Measurements from ENCODE around the gene TAGLN2. TPM values are rescaled to one million over a fixed set of nuclear protein-coding genes. Genes with fewer than 3 reads are reported as not detected.

Gene TAGLN2
- total and polyA plus RNA-seq, 2 experiments from 2014 or later: 122 to 292 TPM

GRCh38 chr1:159869607-159870006 is 55.7 kb downstream of the TAGLN2 start:
- Histone ChIP-seq H3K9me2 (replicated peaks; ENCODE audit: insufficient read depth) (no peaks in the 10 kb centered on the region), H3K9me3 (ENCODE audit: low read depth) (no peaks in the 10 kb centered on the region), H3K79me2 (no peaks in the 10 kb centered on the region), H3K4me1 (ENCODE audit: insufficient read depth) (peaks cover 9% of the 10 kb centered on the region), H3K4me2 (no peak overlapping the region), H2AFZ (no peak overlapping the region), H3K27ac (no peak overlapping the region), H3K27me3 (no peaks in the 10 kb centered on the region), H3K36me3 (replicated peaks; ENCODE audit: insufficient read depth, low read depth) (no peaks in the 10 kb centered on the region), H3K4me3 (no peak overlapping the region), H4K20me1 (ENCODE audit: insufficient read depth, poor library complexity, severe bottlenecking) (no peaks in the 10 kb centered on the region)
- WGBS (ENCODE audit: low lambda C conversion rate, missing lambda C conversion rate): 83% methylated on average over 1 of the region's 1 CpG
- no peak for DNase-seq (ENCODE audit: low spot score)
- TF ChIP-seq EZH2 (IDR thresholded peaks at IDR 0.05; ENCODE audit: borderline replicate concordance): no peak
- no peak for TF ChIP-seq EZH2phosphoT487 (IDR thresholded peaks at IDR 0.05; ENCODE audit: low read depth, severe bottlenecking, unreplicated experiment)
- no peak for TF ChIP-seq CTCF (IDR thresholded peaks at IDR 0.05; ENCODE audit: poor library complexity)

- Histone ChIP-seq H3K9me2 (replicated peaks; ENCODE audit: insufficient read depth) (no peaks in the 10 kb centered on the region), H3K4me3 (no peak overlapping the region), H2AFZ (no peak overlapping the region), H3K27ac (no peak overlapping the region), H3K36me3 (replicated peaks; ENCODE audit: insufficient read depth, low read depth) (no peaks in the 10 kb centered on the region), H4K20me1 (ENCODE audit: insufficient read depth, poor library complexity, severe bottlenecking) (no peaks in the 10 kb centered on the region), H3K4me2 (no peak overlapping the region), H3K79me2 (no peaks in the 10 kb centered on the region), H3K9me3 (ENCODE audit: low read depth) (no peaks in the 10 kb centered on the region), H3K27me3 (no peaks in the 10 kb centered on the region), H3K4me1 (ENCODE audit: insufficient read depth) (peaks cover 9% of the 10 kb centered on the region)
- no peak for DNase-seq (ENCODE audit: low spot score)
- TF ChIP-seq CTCF (IDR thresholded peaks at IDR 0.05; ENCODE audit: poor library complexity) (no peak), EZH2 (IDR thresholded peaks at IDR 0.05; ENCODE audit: borderline replicate concordance) (no peak), EZH2phosphoT487 (IDR thresholded peaks at IDR 0.05; ENCODE audit: low read depth, severe bottlenecking, unreplicated experiment) (no peak)
- WGBS (ENCODE audit: low lambda C conversion rate, missing lambda C conversion rate): 37% methylated on average over 4 of the region's 4 CpGs
These were observed 56.1 kb downstream of the TAGLN2 start for GRCh38 chr1:159869173-159869572.

GRCh38 chr1:159868766-159869165 is 56.5 kb downstream of the TAGLN2 start:
- Histone ChIP-seq H3K27me3 (no peaks in the 10 kb centered on the region), H3K36me3 (replicated peaks; ENCODE audit: insufficient read depth, low read depth) (no peaks in the 10 kb centered on the region), H3K9me3 (ENCODE audit: low read depth) (no peaks in the 10 kb centered on the region), H3K9me2 (replicated peaks; ENCODE audit: insufficient read depth) (no peaks in the 10 kb centered on the region), H2AFZ (no peak overlapping the region), H3K27ac (no peak overlapping the region), H3K4me2 (no peak overlapping the region), H3K4me3 (no peak overlapping the region), H3K79me2 (no peaks in the 10 kb centered on the region), H3K4me1 (ENCODE audit: insufficient read depth) (peaks cover 9% of the 10 kb centered on the region), H4K20me1 (ENCODE audit: insufficient read depth, poor library complexity, severe bottlenecking) (no peaks in the 10 kb centered on the region)
- WGBS (ENCODE audit: low lambda C conversion rate, missing lambda C conversion rate): 45% methylated on average over 2 of the region's 3 CpGs
- no peak for TF ChIP-seq CTCF (IDR thresholded peaks at IDR 0.05; ENCODE audit: poor library complexity)
- TF ChIP-seq EZH2phosphoT487 (IDR thresholded peaks at IDR 0.05; ENCODE audit: low read depth, severe bottlenecking, unreplicated experiment): no peak
- no peak for TF ChIP-seq EZH2 (IDR thresholded peaks at IDR 0.05; ENCODE audit: borderline replicate concordance)
- DNase-seq (ENCODE audit: low spot score): no peak

Small RNAs within 50 kb of the gene (microRNA-seq; reads per million reads assigned to microRNA genes)
- not detected for gene MIR4259

Small RNAs within 50 kb of the gene (small RNA-seq; reads per million reads assigned to genes)
- not detected for gene MIR4259

Other genes with a start within 250 kb of the TAGLN2 start
- not detected in 2 replicates for gene CRP, start 210.9 kb downstream of the TAGLN2 start, total RNA-seq
- not detected in 2 replicates for gene CRP, start 210.9 kb downstream of the TAGLN2 start, polyA plus RNA-seq
- gene DUSP23, start 144.5 kb downstream of the TAGLN2 start, total RNA-seq: 17.2 and 22.8 TPM in 2 replicates
- gene DUSP23, start 144.5 kb downstream of the TAGLN2 start, polyA plus RNA-seq: 39.5 and 44.6 TPM in 2 replicates
- gene FCRL6, start 123.1 kb downstream of the TAGLN2 start, total RNA-seq: not detected in 2 replicates
- gene FCRL6, start 123.1 kb downstream of the TAGLN2 start, polyA plus RNA-seq: not detected in 2 replicates
- gene SLAMF8, start 98.6 kb downstream of the TAGLN2 start, total RNA-seq: 0.52 and 0.57 TPM in 2 replicates
- gene SLAMF8, start 98.6 kb downstream of the TAGLN2 start, polyA plus RNA-seq: 0.47 and 0.74 TPM in 2 replicates
- gene VSIG8, start 62.9 kb downstream of the TAGLN2 start, total RNA-seq: 0.33 TPM in 1 of 2 replicates, not detected in the other
- gene VSIG8, start 62.9 kb downstream of the TAGLN2 start, polyA plus RNA-seq: 0.13 and 0.38 TPM in 2 replicates
- 0.43 TPM in 1 of 2 replicates, not detected in the other for gene CFAP45, start 25.3 kb downstream of the TAGLN2 start, total RNA-seq
- gene CFAP45, start 25.3 kb downstream of the TAGLN2 start, polyA plus RNA-seq: not detected in 2 replicates
- 5.3 and 8.2 TPM in 2 replicates for gene IGSF9, start 20.1 kb upstream of the TAGLN2 start, total RNA-seq
- 22.5 and 25.4 TPM in 2 replicates for gene IGSF9, start 20.1 kb upstream of the TAGLN2 start, polyA plus RNA-seq
- not detected in 2 replicates for gene SLAMF9, start 28.7 kb upstream of the TAGLN2 start, total RNA-seq
- gene SLAMF9, start 28.7 kb upstream of the TAGLN2 start, polyA plus RNA-seq: not detected in 2 replicates
- 9.0 and 10.5 TPM in 2 replicates for gene PIGM, start 106.5 kb upstream of the TAGLN2 start, total RNA-seq
- gene PIGM, start 106.5 kb upstream of the TAGLN2 start, polyA plus RNA-seq: 5.9 and 6.3 TPM in 2 replicates
- gene KCNJ10, start 144.7 kb upstream of the TAGLN2 start, total RNA-seq: not detected in 2 replicates
- not detected in 2 replicates for gene KCNJ10, start 144.7 kb upstream of the TAGLN2 start, polyA plus RNA-seq
- gene KCNJ9, start 156.0 kb upstream of the TAGLN2 start, total RNA-seq: not detected in 2 replicates
- gene KCNJ9, start 156.0 kb upstream of the TAGLN2 start, polyA plus RNA-seq: not detected in 2 replicates
- gene IGSF8, start 173.1 kb upstream of the TAGLN2 start, total RNA-seq: 26.0 and 36.8 TPM in 2 replicates
- gene IGSF8, start 173.1 kb upstream of the TAGLN2 start, polyA plus RNA-seq: 39.3 and 54.1 TPM in 2 replicates
- 2.9 and 4.7 TPM in 2 replicates for gene ATP1A2, start 190.3 kb upstream of the TAGLN2 start, total RNA-seq
- gene ATP1A2, start 190.3 kb upstream of the TAGLN2 start, polyA plus RNA-seq: 0.80 and 1.5 TPM in 2 replicates
- gene ATP1A4, start 226.1 kb upstream of the TAGLN2 start, total RNA-seq: 0.68 and 4.4 TPM in 2 replicates
- gene ATP1A4, start 226.1 kb upstream of the TAGLN2 start, polyA plus RNA-seq: 0.45 and 2.2 TPM in 2 replicates

Data from hepatocyte (in vitro differentiated cells).